Thyroid gland (tissue), 4 donors: ENCODE measurements around the gene MOV10.

Source experiments
- POLR2A ChIP-seq, 2 donors: fragments of 450-650 bp; IDR thresholded peaks; one replicate each; pipeline ENCODE4 v1.6.1; 2017; ENCODE audit warnings: antibody characterized with exemption in 2 of 2, mild to moderate bottlenecking in 2 of 2, moderate library complexity in 1 of 2
- TF ChIP-seq, protein P1 (sequence below), 6 experiments: fragments of 200-600 bp in 3 of 6; fragments of 450-650 bp in 3 of 6; sonication (generic) in 3 of 6; IDR thresholded peaks; one replicate each; pipeline ENCODE4 v1.5.1; 2016 to 2019; ENCODE audit warnings: antibody characterized with exemption in 6 of 6, mild to moderate bottlenecking in 2 of 6, inconsistent platforms in 1 of 6, moderate library complexity in 1 of 6

DNA sequence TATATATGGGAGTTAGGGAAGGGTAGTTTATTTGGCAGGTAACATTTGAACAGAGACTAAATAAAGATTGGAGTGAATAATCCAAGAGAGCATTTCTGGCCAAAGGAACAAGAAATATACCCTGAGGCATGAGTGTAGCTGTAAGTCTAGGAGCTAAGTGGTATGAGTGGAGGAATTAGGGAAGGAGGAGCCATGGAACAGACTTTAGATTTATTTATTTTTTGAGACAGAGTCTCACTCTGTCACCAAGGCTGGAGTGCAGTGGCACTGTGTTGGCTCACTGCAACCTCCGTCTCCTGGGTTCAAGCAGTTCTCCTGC is 36.4 kb upstream of the MOV10 start:
- TF ChIP-seq, protein P1, sequence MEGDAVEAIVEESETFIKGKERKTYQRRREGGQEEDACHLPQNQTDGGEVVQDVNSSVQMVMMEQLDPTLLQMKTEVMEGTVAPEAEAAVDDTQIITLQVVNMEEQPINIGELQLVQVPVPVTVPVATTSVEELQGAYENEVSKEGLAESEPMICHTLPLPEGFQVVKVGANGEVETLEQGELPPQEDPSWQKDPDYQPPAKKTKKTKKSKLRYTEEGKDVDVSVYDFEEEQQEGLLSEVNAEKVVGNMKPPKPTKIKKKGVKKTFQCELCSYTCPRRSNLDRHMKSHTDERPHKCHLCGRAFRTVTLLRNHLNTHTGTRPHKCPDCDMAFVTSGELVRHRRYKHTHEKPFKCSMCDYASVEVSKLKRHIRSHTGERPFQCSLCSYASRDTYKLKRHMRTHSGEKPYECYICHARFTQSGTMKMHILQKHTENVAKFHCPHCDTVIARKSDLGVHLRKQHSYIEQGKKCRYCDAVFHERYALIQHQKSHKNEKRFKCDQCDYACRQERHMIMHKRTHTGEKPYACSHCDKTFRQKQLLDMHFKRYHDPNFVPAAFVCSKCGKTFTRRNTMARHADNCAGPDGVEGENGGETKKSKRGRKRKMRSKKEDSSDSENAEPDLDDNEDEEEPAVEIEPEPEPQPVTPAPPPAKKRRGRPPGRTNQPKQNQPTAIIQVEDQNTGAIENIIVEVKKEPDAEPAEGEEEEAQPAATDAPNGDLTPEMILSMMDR (IDR thresholded peaks at IDR 0.05) = no peak
- TF ChIP-seq POLR2A (IDR thresholded peaks at IDR 0.05) = no peak
